Endometrial microvascular endothelial cells (primary cell): Measurements from ENCODE around the gene KIFAP3. TPM values are rescaled to one million over a fixed set of nuclear protein-coding genes. Genes with fewer than 3 reads are reported as not detected.
"Not testable (repeated sequence)": the region's sequence is repeated elsewhere in the genome, so short reads cannot be mapped to it uniquely, and the experiment has no call there.

Experiments
- in situ Hi-C: cut with HindIII; loops from 2 replicates; pipeline ENCODE4 v1.10.0; 2017; ENCODE audit warnings: low sequenced_read_pairs, low pct_unique_long_range_greater_than_20kb; ENCODE audit errors: inconsistent ontology term
- total RNA-seq: library from RNA; depleted of rRNA; stranded (reverse); fragments of >200 nt; gene quantifications from one replicate; pipeline ENCODE4 v1.2.3, GENCODE V29; 2015; ENCODE audit errors: inconsistent ontology term

Gene KIFAP3
- total RNA-seq, 1 donor from 2014 or later = 17.3 TPM

DNA sequence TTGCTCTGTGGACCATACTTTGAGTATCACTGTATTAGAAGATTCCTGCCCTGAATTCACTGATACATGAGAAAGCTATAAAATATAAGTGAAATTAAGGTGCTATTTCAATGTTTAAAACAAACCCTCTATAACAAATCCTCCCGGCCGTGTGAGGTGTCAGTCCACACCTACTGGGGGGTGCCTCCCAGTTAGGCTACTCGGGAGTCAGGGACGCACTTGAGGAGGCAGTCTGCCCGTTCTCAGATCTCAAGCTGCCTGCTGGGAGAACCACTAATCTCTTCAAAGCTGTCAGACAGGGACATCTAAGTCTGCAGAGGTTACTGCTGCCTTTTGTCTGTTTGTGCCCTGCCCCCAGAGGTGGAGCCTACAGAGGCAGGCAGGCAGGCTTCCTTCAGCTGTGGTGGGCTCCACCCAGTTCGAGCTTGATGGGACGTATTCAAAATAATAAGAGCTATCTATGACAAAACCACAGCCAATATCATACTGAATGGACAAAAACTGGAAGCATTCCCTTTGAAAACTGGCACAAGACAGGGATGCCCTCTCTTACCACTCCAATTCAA is 71.1 kb downstream of the KIFAP3 start:
- in situ Hi-C loops = not testable (repeated sequence)

DNA sequence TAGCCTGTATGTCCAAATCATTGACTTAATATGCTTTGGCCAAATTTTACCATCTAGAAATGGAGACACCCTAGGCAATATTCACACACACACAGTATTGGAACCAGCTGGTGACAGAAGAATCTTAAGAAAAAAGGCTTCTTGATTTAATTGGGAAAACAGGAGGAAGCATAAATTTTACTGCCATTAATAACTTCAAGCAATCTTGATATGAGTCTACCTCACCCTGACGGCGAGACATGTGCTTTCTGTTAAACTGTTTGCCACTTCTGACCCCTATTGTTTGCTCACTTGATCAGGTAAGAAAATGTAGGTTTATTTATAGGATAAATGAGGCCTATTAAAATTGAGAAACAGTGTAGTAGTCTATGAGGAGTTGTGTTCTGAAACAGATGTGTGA is 73.2 kb downstream of the KIFAP3 start:
- in situ Hi-C loops = no loop called here

DNA sequence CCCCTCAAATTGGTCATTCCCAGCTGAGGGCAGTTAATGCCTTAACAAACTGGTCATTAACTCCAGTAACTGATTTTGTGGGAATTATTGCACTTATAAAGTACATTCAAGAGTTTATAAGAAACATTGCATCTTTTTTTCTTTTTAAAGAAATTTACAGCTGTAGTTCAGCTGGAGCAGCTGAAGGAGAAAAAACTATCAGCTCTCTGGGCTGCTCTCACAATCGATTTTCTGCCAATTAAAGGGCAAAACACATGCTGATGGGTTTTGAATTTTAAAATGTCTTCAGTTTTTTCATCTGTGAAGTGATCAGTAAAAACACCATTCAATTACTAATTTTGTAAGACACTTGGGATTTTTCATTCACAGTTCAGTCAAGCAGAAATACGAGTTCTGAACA is 74.7 kb downstream of the KIFAP3 start:
- in situ Hi-C loops = no loop called here

DNA sequence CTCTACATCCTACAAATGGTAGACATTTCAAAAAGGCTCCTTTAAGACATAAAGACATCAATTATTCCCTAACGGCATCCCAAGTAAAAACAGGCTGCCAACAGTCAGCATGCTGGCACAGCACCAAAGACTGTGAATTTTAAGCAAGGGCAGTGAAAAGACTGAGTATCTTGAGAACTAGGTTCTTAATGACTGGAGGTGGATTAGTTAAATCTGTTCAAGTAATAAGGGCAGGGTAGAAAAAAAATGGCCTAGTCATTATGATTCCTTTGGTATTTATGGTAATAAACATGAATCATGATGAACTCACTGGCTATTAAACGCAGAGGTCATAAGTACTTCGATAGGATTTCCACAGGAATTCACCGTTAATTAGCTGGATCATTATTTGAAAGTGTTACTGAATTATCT is 75.2 kb downstream of the KIFAP3 start:
- in situ Hi-C loops = no loop called here

DNA sequence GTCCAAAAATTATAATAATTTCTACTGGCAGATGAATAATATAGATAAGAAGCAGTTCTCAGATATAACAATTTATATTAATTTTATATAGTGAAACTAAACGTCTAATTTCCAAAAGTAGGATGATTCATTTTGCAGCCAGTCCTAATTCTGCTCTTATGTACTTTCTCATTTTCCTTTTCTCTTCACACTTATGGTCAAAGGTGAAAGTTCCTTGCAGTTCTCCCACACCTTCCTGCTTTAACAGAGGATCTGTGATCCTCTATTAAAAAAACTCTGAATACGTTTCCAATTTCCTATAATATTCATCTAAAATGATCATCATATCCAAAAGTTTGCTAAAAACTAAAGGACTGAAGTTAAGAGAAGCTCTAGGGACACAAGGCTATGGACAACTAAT is 78.5 kb downstream of the KIFAP3 start:
- in situ Hi-C loops = no loop called here

DNA sequence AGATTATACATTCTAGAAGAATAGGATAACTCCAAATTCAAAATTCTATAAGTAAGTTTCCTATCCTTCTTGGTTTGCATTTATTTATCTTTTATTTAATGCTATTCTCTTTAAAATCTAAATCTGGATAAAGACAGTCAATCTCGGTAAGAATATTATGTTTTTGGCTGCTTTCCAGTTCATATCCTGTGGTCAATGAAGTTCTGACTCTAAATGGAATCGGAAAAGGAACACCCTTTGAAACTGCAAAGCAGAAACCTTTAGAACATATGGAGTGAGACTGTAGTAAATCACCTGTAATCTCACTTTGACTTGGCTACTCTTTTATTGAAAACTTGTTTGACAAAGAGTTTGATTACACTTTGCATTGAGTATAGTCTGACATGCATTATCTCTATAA is 85.2 kb downstream of the KIFAP3 start:
- in situ Hi-C loops = no loop called here

DNA sequence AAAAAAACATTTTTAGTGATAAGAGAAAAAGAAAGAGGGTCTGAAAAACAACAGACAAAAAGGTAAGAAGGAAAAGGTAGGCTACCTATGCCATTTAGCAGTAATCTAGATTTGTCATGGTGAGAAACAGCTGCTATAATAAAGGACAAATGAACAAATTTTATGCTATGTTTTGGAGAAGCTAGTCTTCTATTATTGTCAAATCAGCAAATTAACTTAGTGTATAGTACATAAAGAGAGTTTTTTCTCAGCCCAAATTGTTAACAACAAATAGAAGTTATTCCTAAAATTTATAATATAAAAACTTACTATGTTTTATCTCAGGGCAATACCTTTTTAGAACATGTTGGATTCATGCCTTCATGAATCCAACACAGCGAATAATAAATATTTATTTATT is 88.7 kb downstream of the KIFAP3 start:
- in situ Hi-C loops = no loop called here

DNA sequence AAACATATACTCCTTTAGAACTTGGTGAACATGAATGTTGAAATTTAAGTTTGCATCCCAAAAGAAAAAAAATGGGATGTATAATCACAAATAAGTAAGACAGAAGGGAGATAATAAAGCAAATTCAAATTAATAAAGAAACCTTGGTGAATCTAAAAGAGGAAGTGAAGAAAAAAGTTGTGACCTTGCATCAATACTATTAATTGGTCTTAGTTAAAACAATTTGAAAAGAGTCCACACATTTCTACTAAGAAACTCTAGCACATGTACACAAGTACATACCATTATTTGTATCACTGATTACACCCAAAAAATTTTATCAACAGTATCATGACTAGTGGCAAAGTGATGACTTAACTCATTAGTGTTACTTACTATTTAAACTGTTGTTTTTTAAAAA is 100.4 kb downstream of the KIFAP3 start:
- in situ Hi-C loops = no loop called here

DNA sequence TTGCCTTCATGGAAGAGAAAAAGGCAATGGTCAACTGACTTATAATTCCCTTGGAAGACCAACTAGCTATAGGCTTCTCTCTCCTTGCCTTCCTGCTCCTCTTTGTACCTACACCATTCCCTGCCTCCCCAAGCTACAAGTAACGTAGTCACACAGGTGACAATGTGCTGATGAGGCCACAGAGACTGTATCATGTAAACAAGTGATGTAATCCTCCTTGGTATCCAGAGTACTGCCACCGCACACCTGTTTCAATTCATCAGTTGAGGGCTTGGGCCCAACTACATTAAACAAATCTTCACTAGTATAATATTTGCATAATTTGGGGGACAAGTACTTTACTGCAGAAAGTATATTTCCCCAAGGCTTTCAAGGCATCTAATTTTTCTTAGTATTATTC is 104.4 kb downstream of the KIFAP3 start:
- in situ Hi-C loops = no loop called here

DNA sequence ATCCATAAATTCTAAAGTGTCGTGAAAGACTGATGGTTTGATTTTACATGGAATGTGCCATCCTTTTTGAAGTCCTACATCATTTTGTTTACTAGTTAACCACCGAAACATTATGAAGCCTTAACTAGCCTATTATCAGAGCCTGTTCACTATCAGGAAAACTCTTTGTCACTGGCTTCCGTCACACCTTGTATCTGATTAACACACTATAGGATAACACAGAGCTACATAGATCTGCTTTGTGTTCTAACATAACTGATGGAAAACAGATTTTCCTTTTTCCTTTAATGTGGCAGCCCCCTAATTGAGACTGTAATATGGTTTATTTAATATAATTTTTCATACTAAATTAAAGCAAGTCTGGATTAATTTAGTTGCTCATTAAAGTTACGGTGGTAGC is 106.3 kb downstream of the KIFAP3 start:
- in situ Hi-C loops = no loop called here

DNA sequence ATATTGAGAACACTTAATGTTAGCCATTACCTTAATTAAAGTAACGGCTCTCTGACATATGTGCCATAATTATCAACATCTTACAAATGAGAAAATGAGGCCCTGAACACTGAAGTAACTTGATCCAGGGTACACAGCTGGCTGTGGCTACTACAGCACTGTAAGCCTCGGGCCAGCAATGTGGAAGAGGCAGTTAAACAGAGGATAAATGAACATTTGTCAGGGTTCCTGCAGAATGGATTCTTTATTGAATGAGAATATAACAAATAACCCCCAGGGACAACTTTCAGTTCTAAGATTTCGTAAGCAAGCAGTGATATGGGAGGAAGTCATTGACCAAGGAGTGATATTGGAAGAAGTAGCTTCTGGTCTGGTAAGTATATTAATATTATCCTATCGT is 110.3 kb downstream of the KIFAP3 start:
- in situ Hi-C loops = no loop called here

DNA sequence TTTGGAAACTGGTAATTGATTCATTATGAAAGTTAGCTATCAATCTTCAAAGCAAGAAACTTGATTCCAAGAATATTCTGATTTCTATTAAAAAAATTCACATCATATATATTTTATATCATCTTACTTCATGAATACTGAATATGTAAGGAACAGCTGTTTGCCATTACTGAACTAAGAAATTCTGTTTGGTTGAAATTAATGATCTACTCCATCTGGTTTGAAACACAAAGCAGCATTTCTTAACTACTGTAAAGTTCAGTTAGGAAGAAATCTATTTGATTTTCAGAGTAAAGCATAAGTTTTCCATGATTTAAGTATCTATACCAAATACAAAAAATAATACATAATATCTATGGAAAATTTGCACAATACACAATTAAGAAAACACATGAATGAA is 114.8 kb downstream of the KIFAP3 start:
- in situ Hi-C loops = no loop called here

DNA sequence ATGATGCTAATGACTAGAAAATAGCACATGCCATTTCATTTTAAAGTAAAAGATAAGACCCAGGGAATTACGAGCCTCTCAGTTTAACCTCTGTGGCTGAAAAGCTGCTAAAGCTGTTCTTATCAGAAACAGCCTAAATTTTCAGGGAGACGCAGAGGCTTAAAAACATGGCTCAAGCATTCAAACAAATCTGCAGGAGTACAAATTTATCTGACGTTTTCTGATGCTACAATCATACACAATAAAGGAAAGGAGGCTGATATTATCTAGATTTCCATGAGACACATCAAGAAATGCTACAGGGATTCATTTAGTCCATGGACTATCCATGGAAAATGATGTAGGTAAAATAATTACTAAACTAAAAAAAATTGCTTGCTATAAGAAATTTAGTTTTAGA is 115.5 kb downstream of the KIFAP3 start:
- in situ Hi-C loops = no loop called here

DNA sequence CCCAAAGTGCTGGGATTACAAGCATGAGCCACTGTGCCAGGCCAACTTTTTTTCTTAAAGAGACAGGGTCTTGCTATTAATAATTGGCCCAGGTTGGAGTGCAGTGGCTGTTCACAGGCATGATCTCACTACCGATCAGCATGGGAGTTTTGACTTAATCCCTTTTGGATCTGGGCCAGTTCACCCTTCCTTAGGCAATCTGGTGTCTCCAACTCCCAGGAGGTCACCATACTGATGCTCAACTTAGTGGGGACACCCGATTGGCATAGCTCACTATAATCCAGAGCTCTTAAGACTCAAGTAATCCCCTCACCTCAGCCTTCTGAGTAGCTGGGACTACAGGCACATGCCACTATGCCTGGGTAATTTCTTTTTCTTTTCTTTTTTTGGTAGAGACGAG is 116.6 kb downstream of the KIFAP3 start:
- in situ Hi-C loops = no loop called here

DNA sequence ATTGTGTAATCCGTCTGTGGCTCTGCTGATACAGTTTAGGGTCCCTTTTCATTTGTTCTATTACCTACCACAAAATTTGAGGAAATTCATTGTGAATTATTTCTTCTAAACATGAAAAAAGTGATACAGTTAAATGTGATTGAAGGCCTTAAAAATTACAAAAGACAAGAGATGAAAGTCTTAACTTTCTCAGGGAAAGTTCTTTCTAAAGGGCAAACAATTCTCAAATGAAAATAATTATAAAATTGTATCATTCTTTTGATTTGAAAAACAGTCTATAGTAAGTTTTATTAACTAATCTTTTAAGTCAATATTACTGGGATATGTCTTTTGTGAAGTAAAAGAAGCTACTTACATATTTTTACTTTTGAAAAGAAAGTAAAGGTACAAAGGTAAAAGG is 123.4 kb downstream of the KIFAP3 start:
- in situ Hi-C loops = no loop called here

DNA sequence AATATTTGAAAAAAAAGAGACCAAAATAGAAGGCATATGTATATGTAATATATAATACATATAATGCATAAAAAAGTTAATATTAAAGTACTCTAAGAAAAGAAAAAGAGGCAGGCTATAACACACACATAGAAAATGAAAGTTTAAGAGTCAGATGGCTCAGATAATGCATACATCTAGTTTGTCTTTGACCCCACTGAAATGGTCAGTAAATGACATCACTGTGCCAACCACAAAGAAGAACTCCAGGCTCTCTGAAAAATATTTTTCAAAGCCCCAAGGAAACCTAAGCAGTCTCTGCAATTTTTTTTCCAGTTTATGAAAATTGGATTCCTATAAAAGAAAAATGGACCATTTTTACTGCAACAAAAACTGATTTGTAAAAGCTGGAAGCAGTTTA is 125.4 kb downstream of the KIFAP3 start:
- in situ Hi-C loops = no loop called here

DNA sequence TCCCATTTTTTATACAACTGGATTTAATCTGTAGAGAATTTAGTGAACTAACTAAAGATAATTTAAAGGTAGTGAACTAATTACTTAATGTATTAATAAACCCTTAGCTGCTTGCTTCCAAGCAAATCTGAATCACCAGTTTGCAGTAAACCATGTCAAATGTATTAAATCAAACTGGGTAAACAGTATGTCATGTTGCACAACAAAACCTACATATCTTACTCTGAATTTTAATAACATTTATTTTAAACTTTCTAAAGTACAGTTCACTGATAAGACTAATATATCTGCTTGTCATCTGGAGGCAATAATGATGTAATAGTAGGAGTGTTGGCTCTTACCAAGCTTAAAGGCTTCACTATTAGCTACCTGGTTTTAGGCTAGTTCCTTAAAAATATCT is 128.3 kb downstream of the KIFAP3 start:
- in situ Hi-C loops = no loop called here

DNA sequence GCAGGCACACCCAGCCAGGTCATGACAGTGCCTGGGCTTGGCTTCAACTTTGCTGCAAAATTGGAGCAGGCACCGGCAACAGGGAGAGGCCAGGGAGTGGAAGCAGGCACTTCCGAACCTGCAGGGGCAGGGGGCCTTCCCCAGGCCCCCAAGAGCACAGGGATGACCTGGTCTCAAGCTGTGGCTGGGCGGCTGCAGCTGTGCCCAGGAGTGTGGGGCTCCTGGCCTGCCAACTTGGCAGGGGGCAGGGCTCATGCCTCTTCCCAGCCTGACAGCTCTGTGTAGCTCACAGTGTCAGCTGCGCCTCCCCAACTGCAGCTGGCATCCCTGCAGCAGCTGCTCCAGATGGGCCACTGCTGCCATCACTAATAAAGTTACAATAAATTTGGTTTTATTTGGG is 129.3 kb downstream of the KIFAP3 start:
- in situ Hi-C loops = no loop called here

DNA sequence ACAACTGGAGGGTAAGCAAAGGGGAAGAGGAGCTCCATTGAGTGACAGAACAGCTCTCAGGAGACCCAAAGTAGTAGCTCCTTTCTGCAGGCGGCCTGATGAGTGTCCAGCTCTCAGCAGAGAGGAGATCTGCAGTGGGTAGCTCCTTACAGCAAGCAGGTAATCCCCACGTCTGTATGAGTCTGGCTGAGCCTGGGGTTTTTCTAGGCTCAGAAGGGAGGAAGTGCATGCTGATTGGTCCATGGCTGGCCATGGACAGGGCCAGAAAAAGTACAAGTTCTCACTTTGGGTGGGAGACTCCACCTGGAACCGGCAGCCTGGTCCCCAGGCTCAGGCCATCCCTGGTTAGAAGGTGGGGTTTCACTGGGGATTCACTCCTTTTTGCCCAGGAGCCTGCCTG is 129.9 kb downstream of the KIFAP3 start:
- in situ Hi-C loops = no loop called here

DNA sequence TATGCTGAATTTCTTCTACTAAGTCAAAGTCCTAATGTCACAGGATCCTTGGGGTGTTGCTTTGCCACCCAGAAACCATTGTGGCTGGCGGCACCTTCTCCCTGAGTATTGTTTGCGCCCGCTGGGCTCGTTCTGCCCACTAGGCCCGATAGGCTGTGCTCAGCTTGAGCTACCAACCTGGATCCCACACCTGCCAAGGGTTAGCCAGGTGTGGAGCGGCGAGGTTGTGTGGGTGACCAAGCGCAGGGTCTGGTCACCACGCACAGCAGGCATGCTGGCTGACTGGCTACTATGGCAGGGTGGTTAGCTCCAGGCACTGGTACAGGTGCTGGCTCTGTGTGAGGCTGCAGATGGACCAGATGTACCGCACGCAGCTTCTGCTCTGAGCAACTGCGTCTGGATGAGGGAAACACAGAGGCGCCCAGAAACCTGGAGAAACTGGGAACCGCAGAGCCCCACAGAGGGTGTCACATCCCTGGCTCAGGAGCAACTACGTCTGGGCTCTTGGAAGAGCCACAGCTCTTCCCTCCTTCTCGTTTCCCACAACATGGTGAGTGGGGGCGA is 130.4 kb downstream of the KIFAP3 start:
- in situ Hi-C loops = no loop called here
